ENCODE results near the gene BORA.
"Not testable (repeated sequence)": the region's sequence is repeated elsewhere in the genome, so short reads cannot be mapped to it uniquely, and the experiment has no call there.

The BORA gene

DNA sequence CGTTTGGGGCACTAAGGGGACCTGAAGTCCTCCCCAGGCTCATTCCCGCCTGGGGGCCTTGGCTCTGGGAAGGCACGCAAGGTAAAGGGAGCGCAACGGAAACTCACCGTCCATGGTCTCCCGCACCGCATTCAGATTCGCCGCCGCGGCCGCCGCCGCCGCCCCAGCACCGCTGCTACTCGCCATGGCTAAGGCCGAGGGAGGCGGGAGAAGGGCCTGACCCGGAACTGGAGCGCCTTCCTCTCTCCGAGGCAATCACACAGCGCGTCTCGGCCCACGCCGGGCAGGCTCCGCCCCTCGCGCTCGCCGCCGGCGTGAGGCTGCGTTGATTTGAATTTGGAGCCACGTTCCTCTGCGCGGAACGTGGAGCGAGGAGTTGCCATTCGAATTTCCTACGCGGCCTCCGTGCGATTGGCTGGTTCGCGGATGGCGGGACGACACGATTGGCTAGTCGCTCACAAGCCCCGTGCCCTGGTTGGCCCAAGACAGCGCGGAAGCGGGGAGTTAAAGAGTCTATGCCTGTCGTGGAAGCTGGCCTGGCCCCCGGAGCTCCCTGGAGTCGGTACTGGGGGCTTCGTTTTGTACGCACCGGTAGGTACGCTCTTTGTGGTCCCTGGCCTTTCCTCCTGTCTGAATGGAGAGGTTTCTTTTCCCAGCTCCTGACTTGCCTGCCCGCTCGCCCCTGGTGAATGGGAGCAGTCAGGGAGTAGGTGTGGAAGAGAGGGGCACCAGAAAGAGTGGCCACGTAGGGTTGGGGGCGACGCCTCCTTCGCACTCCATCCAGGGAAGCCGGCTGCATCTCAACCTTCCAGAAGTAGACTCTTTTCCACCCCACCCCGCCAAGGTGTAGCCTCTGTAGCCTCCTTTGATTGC is at the start of gene BORA, which contains the start of gene MZT1:
BORA (plus strand) TSS at position 507 of the 873 bp plus-strand sequence. CDS start 1,018 bp downstream, outside the sequence.
MZT1 (minus strand) TSS at position 213 of the 873 bp plus-strand sequence; CDS start at position 186, 27 bp downstream.
- peak; percentile 100 for DNase-seq

GRCh38 chr13:72678312-72678711 is 49.4 kb upstream of the BORA start:
- no peak for DNase-seq

GRCh38 chr13:72680353-72680752 is 47.4 kb upstream of the BORA start:
- no peak for DNase-seq

GRCh38 chr13:72686766-72687165 is 41.0 kb upstream of the BORA start:
- DNase-seq = no peak

DNA sequence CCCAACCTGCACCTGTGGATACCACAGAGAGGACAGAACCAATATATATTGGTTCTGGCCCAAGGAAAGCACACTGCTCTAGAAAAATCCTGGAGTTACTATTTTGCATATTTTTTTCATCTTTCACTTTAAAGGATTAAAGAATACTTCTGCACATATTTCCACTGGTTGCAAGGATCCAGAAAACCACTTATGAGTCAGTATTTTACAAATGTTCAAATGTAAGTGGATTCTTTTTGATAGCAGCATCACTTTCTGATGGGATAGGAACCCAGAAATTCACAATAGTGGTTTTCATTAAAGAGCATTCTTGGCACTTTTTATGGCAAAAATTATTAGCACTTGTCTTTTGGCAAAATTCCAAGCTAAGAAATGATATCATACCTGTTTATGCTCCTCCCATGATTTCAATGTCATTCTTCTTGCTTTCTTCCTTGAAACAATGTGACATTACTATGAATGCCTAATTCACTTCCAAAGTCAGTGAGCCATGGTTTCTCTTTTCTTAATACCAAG is 38.5 kb upstream of the BORA start:
- no peak for DNase-seq

GRCh38 chr13:72692884-72693514 is 34.7 kb upstream of the BORA start:
- no peak for DNase-seq

DNA sequence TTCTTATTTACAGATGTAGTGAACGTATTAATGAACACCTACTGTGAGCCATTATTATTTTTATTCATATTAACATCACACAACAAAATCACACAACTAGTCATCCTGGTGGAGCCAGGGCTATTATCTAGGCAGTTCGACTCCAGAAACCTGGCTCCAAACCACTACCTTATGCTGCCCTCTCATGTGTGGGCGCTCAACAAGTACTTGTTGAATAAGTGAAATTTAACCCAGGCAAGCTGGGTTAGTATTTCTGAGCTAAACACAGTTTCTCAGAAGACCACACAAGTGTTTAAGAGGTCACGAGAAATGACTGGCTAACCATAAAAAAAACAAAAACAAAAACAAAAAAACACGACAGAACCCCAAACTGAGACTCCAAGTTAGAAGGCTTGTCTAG is 33.9 kb upstream of the BORA start:
- no peak for DNase-seq

GRCh38 chr13:72694314-72694713 is 33.4 kb upstream of the BORA start:
- no peak for DNase-seq

DNA sequence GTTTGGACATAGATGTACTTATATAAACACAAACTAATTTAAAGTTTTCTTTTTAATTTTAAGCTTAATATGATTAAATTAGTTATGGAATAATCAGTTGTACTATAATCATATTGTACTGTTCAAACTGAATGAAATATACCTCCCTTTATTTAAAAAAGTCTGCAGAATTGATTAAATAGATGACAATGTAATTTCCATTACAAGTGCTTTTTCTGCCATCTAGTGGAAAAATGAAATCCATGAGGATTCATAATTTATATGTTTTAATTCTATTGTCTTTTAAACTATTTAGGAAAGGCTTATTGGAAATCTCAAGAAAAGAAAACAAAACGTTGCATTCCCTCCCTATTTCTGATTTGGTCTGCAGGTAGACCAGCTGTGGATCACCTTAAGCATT is 31.1 kb upstream of the BORA start:
- DNase-seq = no peak

GRCh38 chr13:72698164-72698563 is 29.6 kb upstream of the BORA start:
- DNase-seq = no peak

- peak; percentile 54 for DNase-seq
Observed at GRCh38 chr13:72700509-72700908, 27.2 kb upstream of the BORA start.

GRCh38 chr13:72716776-72717175 is 10.9 kb upstream of the BORA start:
- DNase-seq = no peak

DNA sequence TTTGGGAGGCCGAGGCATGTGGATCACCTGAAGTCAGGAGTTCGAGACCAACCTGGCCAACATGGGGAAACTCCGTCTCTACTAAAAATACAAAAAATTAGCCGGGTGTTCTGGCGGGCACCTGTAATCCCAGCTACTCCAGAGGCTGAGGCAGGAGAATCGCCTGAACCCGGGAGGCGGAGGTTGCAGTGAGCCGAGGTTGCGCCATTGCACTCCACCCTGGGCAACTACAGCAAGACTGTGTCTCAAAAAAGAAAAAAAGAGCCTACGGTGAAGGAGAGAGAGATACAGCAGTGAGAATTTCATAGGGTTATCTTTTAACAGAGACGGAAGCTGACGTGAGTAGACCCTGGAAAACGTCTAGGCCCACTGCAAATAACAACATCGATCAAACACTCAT is 1.5 kb upstream of the BORA start:
- not testable (repeated sequence) for DNase-seq

GRCh38 chr13:72726726-72727416 is 852 bp upstream of the BORA start:
- DNase-seq = peak; percentile 58

DNA sequence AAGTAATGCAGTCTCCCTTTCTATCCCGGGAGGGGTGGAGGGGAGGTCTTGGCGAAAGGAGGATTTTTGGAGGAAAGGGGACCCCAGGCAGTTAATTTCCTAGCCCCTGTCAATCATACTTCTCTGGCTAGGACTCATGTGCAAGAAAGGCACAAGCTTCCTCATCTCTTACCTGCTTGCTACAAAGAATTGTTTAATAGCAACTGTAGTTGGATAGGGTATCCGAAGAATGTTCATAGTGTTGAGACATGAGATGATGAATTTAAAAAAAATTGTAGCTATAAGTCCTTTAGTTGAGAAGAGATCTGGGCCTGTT is 525 bp downstream of the BORA start:
- no peak for DNase-seq

DNA sequence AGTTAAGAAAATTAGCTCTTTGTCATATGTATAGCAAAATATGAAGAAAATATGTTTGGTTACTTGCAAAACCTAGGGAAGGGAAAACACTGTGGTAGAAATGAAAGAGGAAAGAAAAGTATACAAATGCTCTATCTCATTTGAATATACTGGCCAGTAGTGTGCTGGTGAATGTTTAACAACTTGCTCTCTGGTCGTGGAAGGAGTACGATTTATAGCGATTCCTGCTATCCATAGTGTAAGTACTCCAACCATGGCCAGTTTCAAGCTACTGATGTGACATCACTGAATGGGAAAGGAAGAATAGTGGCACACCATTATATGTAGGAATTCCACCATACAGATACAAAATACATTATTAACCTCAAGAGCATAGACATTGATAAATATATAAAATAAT is 9.3 kb downstream of the BORA start:
- no peak for DNase-seq

- no peak for DNase-seq
Observed at GRCh38 chr13:72740015-72740414, 12.3 kb downstream of the BORA start.

GRCh38 chr13:72745260-72745659 is 17.5 kb downstream of the BORA start:
- DNase-seq = no peak

DNA sequence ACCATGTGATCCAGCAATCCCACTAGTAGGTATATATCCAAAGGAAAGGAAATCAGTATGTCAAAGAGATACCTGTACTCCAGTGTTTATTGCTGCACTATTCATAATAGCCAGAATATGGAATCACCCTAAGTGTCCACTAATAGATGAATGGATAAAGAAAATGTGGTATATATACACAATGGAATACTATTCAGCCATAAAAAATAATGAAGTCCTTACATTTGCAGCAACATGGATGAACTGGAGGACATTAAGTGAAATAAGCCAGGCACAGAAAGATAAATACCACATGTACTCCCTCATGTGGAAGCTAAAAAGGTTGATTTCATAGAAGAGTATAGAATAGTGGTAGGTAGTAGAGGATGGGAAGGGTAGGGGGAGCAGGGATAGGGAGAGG is 23.5 kb downstream of the BORA start:
- DNase-seq = no peak

DNA sequence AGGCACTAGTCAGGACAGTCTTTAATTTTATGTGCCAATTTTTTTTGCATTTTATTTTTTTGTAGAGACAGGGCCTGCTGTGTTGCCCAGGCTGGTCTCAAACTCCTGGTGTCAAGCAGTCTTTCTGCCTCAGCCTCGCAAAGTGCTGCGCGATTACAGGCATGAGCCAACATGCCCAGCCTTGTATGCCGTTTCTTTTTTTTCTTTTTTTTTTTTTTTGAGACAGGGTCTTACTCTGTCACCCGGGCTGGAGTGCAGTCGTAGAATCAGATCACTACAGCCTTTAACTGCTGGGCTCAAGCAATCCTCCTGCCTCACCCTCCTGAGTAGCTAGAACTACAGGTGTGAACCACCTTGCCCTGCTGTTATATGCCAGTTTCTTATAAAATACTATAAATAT is 26.4 kb downstream of the BORA start:
- DNase-seq = no peak

GRCh38 chr13:72757792-72758535 is 30.2 kb downstream of the BORA start:
- no peak for DNase-seq

GRCh38 chr13:72760189-72760588 is 32.5 kb downstream of the BORA start:
- DNase-seq = no peak

GRCh38 chr13:72763411-72763810 is 35.7 kb downstream of the BORA start:
- DNase-seq = no peak

All from GDM1 (cell line).